GM21526 (cell line): ENCODE results near the gene SYNPO2.
"Not testable (repeated sequence)": the region's sequence is repeated elsewhere in the genome, so short reads cannot be mapped to it uniquely, and the experiment has no call there.

ENCODE experiments used
- ATAC-seq: cut with Tn5 transposase; IDR thresholded peaks from one replicate; pipeline ENCODE4 v1.9.1; 2021; ENCODE audit warnings: moderate library complexity; ENCODE audit not compliant: unreplicated experiment, low FRiP score

Gene SYNPO2

GRCh38 chr4:118995693-118996391 is 107.2 kb downstream of the SYNPO2 start:
- no peak for ATAC-seq

GRCh38 chr4:118997601-118998000 is 108.9 kb downstream of the SYNPO2 start:
- no peak for ATAC-seq

GRCh38 chr4:118999919-119000318 is 111.3 kb downstream of the SYNPO2 start:
- no peak for ATAC-seq

GRCh38 chr4:119000400-119000799 is 111.7 kb downstream of the SYNPO2 start:
- ATAC-seq = no peak

GRCh38 chr4:119002476-119002875 is 113.8 kb downstream of the SYNPO2 start:
- no peak for ATAC-seq

GRCh38 chr4:119003001-119003400 is 114.3 kb downstream of the SYNPO2 start:
- ATAC-seq = not testable (repeated sequence)

- ATAC-seq = no peak
Measured at GRCh38 chr4:119005928-119006460, 117.3 kb downstream of the SYNPO2 start.

GRCh38 chr4:119008761-119009160 is 120.1 kb downstream of the SYNPO2 start:
- no peak for ATAC-seq

- ATAC-seq = not testable (repeated sequence)
Measured at GRCh38 chr4:119010221-119010620, 121.6 kb downstream of the SYNPO2 start.

- no peak for ATAC-seq
Measured at GRCh38 chr4:119010909-119011606, 122.4 kb downstream of the SYNPO2 start.

GRCh38 chr4:119011607-119011988 is 122.9 kb downstream of the SYNPO2 start:
- no peak for ATAC-seq

GRCh38 chr4:119014658-119015057 is 126.0 kb downstream of the SYNPO2 start:
- no peak for ATAC-seq

- no peak for ATAC-seq
Measured at GRCh38 chr4:119016636-119017035, 128.0 kb downstream of the SYNPO2 start.

GRCh38 chr4:119017636-119018035 is 129.0 kb downstream of the SYNPO2 start:
- ATAC-seq = no peak

- no peak for ATAC-seq
Measured at GRCh38 chr4:119020158-119020557, 131.5 kb downstream of the SYNPO2 start.

- ATAC-seq = not testable (repeated sequence)
Measured at GRCh38 chr4:119022520-119022919, 133.9 kb downstream of the SYNPO2 start.

- no peak for ATAC-seq
Measured at GRCh38 chr4:119024102-119024501, 135.4 kb downstream of the SYNPO2 start.

- ATAC-seq = no peak
Measured at GRCh38 chr4:119025420-119025819, 136.8 kb downstream of the SYNPO2 start.

GRCh38 chr4:119025916-119026661 is 137.4 kb downstream of the SYNPO2 start:
- ATAC-seq = no peak

GRCh38 chr4:119026662-119027444 is 138.2 kb downstream of the SYNPO2 start:
- no peak for ATAC-seq
